Astrocyte of the spinal cord (primary cell): ENCODE data around the gene TXNRD2.

ENCODE experiments used
- DNase-seq: peaks from one replicate; pipeline ENCODE4 v3.0.0; 2011; ENCODE audit warnings: low read depth, low spot score
- H3K4me3 ChIP-seq: 2 replicates; pipeline ENCODE4 v1.5.1; 2011; ENCODE audit warnings: low read depth, mild to moderate bottlenecking, low read length, moderate library complexity
- CTCF ChIP-seq: IDR thresholded peaks from 2 replicates; pipeline ENCODE4 v1.5.1; 2012; ENCODE audit warnings: low read depth, mild to moderate bottlenecking, low read length, inconsistent platforms
- in situ Hi-C: cut with HindIII; loops from 2 replicates; pipeline ENCODE4 v1.10.0; 2017; ENCODE audit warnings: low sequenced_read_pairs

TXNRD2 gene

DNA sequence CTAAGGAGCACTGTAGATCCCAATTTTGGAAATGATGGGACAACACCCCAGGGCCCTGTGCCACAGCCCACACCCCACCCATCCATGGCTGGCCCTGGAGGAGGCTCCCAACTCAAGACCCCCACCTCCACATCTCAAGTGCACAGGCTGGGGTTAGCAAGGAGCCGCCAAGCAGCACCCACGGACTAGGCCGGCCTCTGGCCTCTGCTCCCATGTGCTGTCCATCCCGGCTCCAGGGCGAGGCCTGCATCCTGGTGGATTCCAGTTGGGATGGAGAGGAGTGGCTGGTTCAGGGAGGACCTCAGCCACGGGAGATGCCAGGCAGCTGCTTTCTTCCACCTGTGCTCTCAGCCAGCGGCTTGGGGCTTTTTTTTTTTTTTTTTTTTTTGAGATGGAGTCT lies 43.5 kb downstream of the TXNRD2 start:
- TF ChIP-seq CTCF, result no peak
- no peak overlapping the region for H3K4me3 ChIP-seq
- DNase-seq, result no peak
- in situ Hi-C loops, result no loop called here

DNA sequence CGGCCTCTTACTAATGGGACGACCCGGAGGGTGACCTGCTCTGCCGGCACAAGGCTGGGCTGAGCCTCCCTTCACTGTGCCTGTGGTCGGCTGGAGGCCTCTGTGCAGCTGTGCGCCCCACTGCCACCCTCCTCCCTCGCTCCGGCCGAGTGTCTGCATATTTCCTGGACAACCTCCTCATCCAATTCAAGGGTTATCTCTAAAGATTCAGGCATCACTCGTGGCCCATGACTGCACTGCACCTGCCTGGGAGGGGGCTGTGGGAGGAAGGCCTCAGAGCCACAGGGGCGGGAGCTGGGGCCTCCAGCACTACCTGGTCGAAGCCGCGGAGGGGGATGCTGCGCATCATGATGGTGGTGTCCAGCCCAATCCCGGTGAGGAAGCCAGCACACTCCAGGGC lies 43.9 kb downstream of the TXNRD2 start:
- no peak for DNase-seq
- no peak for TF ChIP-seq CTCF
- H3K4me3 ChIP-seq, result no peak overlapping the region
- in situ Hi-C loops, result no loop called here

DNA sequence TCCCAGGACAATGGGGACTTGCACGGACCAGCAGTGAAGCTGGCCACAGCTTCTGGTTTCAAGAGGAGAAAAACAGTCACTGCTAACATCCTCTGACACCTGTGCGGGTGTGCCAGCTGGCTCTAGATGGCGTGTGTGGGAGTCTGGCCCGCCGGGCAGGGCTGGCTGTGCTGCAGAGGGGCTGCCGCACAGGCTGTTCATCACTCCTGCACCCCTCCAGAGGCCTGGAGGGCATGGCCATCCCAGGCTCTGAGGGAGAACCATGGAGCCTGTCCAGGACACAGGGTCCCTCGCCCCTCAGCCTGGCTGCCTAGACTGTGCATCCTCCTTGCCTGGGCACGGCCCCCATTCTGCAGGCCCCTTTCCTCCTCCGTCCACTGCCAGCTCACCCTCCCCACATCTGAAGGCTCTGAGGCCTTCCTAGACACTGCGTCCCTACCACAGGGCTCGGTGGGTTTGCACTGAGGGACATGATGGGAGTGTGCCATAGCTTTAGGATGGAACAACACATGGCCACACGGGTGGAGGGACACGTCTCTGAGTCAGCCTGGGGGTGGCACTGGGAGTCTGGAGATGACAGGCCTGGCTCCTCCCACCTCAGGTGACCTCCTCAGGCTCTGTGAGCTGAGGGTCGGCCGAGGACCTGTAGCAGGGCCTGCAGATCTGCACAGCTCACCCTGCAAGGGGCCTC lies 44.8 kb downstream of the TXNRD2 start:
- TF ChIP-seq CTCF, result no peak
- DNase-seq, result no peak
- H3K4me3 ChIP-seq, result no peak overlapping the region
- in situ Hi-C loops, result no loop called here

- no peak overlapping the region for H3K4me3 ChIP-seq
- in situ Hi-C loops, result no loop called here
- TF ChIP-seq CTCF, result no peak
- no peak for DNase-seq
Measured at GRCh38 chr22:19895160-19895849, 46.3 kb downstream of the TXNRD2 start.

GRCh38 chr22:19893363-19893762 lies 48.3 kb downstream of the TXNRD2 start:
- no peak for DNase-seq
- no peak for TF ChIP-seq CTCF
- in situ Hi-C loops, result no loop called here
- no peak overlapping the region for H3K4me3 ChIP-seq

DNA sequence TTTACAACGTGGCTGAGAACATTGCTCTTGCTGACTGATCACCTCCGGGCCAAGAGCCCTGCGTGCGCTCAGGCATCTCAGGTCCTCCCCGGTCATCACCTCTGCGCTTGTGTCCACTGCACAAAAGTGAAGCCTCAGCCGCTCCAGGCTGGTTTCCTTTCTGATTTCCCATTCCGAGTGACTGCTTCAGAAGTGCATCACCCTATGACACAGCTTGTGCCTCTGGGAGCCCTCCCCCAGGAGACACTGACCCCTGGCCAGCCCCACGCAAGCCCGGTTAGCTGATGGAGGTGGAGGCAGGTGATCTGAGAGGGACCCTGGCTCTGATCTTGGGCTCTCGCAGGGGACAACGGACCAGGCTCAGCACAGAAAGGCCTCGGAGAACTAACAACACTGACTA lies 48.7 kb downstream of the TXNRD2 start:
- in situ Hi-C loops, result no loop called here
- no peak overlapping the region for H3K4me3 ChIP-seq
- no peak for TF ChIP-seq CTCF
- DNase-seq, result no peak
